Activated naive CD4-positive, alpha-beta T cell treated with anti-CD3 and anti-CD28 coated beads, Interleukin-2, amount 50 U/mL, for 16 hours (primary cell): ENCODE results near the gene PRDM11.
"Not testable (repeated sequence)": the region's sequence is repeated elsewhere in the genome, so short reads cannot be mapped to it uniquely, and the experiment has no call there.

Experiments used
- DNase-seq: peaks from one replicate; pipeline ENCODE4 v3.0.0-alpha.2; 2020

Gene PRDM11

DNA sequence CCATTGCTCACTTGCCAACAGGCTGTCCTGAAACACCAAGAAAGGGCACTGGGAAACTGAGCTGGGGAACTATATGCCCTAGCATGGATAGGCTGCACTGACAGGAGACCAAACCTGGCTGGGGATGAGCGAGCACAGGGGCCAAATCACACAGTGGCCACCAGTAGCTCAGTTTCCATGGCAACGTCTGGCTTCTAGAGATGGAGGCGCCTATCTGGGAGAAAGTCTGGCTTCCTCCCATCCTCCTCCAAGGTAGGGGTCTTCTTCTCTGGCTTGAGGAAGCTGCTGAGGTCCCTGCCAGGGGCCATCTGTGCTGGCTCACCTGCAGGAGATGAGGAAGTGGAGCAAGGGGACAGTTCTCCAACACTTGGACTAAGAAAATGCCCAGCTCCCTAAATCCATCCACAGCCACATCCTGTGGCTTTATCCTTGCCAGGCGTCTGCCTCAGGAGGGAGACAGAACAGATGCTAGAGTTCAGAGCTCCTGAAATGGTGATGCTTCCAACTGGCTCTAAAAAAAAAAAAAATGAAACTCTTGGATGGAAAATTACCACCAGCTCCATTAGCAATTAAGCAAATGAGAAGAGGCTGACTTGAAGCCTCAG lies 91.4 kb downstream of the PRDM11 start:
- no peak for DNase-seq

DNA sequence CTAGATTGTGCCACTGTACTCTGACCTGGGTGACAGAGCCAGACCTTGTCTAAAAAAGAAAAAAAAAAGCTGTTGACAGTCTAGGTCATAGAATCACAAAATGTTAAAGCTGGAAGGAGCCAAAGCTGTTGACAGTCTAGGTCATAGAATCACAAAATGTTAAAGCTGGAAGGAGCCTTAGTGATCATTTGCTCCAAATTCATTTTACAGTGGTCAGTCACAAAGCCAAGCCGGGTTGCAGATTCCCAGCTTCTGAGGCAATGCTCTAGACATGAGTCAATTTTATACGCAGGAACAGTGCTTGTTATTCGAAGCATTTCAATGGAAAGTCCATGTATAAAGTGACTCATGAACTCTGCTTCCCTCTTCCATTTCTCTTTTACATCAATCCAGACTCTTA lies 92.3 kb downstream of the PRDM11 start:
- DNase-seq = no peak

DNA sequence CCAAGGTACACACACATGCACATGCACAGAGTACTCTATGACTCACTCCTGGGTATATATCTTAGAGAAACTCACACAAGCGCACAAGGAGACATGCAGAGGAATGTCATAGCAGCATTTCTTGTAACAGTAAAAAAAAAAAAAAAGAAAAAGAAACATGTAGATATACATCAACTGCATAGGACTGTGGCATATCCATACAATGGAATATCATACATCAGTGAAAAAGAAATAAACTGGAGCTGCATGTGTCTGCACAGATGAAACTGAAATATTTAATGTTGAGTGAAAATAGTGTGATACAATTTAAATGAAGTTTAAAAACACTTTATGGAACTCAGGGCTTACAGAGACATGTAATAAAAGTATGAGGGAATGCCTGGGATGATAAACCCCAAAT lies 93.3 kb downstream of the PRDM11 start:
- no peak for DNase-seq

DNA sequence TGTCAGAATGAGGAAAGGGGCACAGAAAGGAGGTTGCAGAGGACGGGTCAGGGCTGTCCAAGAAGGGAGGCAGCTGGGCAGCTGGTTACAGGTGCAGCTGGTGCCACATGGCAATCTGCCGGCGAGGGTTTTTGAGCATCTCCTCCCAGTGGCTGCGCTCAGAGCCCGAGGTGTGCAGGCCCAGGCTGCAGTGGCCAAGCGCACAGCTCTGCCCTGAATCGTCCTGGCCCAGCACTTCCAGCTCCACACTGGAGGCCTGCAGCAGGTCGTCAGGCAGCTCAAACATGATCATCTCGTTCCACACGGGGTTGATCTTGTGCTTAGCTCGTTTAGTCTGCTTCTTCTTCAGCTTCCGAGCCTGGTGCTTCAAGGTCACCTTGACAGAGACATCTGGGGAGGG lies 97.5 kb downstream of the PRDM11 start:
- no peak for DNase-seq

DNA sequence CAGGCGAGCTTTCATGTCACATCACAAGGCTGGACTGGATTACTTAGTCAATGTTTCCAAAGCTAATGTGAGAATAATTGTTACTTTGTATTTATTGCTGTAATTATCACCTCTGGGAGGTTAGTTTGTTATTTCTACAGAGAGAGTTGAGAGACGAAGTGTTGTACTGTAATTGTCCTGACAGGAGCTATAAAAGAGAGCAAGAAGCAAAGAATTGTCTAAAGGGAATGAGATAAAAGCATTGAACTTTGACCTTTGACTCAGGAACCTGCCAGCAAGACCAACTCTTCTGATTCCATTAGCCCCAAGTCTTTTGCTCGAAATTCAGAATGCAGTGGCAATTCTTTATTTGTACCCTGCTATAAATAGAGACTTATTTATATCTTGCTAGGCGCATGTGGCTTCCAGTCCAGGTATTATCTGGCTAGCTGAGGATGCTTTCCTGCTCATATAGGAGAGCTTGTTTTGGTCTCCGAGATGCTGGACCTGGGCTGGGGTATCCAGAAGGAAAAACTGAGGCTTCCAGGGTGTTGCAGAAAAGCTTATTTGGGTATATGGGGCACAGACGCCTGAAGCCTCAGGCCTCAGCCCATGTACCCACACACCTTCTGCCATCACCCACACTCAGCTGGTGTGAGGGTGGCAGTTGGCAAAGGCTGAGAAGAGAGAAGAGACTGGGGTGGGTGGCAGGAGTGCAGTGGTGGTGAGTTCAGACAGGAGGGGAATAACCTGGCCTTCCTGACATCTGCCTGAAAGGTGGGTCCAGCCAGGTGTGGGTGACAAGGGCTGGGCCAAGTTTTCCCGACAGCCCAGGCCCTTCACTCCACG lies 99.0 kb downstream of the PRDM11 start:
- DNase-seq = no peak

DNA sequence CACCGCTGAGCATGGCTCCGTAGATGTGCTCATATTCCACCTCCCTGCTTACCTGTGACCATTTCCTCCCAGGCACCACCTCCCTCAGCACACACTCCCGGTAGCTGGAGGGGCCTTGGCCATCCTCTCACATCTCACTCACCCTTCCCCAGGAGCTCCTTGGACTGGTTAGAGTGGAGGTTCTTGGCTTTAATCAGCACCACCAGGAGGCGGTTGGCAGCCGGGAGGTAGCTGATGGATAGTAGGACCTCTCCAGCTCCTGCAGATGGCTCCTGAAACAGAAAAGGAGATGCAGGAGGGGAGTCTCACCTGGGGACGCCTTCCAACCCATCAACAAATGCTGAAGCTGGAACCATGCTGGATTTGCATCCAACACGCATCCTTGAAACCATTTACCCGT lies 99.8 kb downstream of the PRDM11 start:
- no peak for DNase-seq

DNA sequence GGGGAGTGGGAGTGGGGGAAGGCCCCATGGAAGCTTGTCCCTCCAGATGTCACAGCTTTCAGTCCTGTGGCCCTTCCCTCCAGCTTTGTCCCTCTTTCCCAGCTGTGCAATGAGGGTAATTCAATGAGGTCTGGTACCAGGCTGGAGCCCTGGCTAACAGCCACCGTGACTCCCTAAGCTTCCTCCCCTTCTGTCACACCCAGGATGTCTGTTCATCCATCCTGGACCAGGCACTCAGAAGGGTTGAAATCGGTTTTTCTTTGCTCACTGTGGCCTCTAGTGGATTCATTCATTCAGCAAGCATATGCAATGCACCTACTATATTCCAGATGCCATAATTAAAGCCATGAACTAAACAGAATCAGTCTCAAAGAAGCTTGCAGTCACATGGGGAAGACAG lies 101.0 kb downstream of the PRDM11 start:
- DNase-seq = no peak

DNA sequence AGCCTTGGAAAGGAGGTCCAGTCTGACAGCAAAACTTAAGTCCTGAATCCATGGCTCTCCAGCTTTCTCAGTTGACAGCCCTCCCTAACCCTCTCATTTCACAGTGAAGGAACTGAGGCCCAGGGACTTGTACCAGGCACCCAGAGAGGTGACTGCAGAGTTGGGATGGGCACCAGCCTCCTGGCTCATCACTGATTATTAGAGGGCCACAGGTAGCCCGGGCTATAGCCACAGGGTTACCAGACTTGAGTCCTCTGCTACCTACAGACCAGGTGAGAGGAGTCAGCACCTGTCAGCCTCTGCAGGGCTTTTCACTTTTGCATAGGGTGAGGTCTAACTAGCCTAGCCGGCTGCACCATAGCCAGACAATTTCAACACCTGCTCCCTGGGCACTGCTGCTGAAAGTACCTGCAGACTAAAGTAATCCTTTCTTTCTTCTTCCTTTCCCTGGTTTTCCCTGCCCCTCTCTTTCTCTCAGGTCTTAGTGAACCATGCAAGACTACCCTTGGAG lies 102.1 kb downstream of the PRDM11 start:
- no peak for DNase-seq

DNA sequence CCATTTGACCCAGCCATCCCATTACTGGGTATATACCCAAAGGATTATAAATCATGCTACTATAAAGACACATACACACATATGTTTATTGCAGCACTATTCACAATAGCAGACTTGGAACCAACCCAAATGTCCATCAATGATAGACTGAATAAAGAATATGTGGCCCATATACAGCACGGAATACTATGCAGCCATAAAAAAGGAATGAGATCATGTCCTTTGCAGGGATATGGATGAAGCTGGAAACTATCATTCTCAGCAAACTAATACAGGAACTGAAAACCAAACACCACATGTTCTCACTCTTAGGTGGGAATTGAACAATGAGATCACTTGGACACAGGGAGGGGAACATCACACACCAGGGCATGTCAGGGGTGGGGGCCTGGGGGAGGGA lies 102.9 kb downstream of the PRDM11 start:
- DNase-seq = not testable (repeated sequence)

DNA sequence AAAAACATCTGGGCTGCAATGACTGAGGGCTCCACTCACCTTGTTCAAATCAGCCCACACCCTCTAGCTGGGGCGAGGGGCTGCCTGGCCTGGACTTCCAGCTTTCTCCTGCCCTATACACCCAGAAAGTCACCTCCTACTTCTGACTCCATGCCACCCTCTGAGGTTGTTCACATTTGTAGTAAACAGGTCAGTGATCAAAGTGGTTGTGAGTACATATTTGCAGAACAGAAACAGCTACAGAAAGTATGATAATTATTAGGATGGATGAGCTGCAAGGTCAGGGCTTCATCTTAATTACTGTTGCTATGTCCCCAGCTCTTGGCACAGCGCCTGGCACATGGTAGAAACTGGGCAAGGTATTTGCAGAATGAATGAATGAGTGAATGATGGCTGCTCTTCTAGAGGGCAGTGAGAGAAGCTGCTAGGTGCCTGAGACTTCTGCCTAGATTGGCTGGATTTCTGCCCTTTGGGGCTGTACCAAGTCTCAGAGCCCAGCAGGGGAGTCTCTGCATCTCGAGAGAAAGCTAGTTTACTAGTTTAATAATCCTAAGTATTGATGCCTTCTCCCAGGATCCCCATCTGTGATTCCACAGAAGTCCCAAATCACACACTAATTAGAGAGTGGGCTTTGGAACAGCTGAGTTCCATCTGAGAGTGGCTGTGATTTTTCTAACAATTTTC lies 103.7 kb downstream of the PRDM11 start:
- DNase-seq = no peak

DNA sequence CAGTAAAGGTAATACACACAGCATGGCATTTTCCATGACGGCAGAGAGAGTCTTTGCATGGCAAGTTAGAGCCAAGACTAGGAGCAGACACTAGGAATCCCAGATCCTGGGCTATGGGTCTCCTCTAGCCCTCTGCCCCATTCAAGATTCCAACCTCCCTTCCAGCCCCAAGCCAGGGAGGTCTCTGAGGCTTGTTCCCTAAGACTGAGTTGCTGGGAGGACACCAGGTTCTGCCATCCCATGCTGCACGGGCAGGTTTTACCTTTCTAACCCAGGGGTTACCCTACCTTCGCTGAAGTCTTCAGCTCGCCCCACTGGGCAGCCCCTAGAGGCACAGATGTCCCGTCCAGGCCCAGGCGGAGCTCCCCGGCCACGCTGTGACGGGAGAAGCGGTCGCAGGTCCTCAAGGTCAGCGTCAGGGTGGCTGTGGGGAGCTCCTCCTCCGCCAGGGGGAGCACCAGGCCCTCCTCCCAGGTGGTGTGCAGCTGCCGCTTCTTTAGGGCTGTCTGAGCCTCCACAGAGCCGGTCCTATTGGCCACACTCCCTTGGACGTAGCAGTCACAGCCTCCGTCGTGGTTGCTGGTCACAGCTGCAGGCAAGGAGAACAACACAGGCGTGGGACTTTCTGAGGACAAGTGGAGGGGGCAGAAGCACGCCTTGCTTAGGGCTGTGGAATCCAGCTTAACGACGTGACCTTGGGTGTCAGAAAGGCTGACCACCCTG lies 105.9 kb downstream of the PRDM11 start:
- no peak for DNase-seq

DNA sequence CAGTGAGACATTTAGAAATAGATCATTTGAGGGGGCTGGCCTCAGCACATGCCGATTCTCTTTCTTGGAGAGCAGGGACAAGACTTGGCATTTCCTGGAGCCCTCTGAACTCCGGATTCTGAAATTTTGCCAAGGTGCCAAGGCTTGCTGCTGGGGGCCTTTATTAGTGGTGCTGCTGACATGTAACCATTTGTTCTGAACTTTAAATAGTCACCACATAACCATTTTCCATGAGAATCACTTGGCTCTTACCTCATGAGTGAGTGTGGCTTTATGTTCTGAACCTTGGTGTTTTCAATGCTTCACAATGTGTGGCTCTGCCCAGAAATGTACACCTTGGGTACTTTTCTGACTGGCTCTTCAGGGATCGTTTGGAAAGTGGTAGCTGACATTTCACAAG lies 106.4 kb downstream of the PRDM11 start:
- DNase-seq = no peak

DNA sequence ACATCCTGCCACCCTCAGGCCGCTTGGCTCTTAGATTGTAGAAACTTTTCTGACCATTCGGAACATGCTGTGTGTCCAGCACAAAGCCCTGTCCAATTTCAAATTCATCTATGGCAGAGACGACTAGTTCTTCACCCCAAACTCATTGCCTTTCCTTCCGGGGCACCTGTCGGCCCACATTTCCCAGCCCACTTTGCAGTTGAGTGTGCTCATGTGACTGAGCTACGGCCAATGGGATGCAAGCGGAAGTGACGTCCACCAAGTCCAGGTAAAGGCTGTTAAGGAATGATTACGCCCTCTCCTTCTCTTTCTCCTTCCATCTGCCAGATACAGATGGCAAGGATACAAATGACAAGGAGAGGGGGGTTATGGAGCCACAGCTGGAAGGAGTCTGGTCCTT lies 107.2 kb downstream of the PRDM11 start:
- no peak for DNase-seq

DNA sequence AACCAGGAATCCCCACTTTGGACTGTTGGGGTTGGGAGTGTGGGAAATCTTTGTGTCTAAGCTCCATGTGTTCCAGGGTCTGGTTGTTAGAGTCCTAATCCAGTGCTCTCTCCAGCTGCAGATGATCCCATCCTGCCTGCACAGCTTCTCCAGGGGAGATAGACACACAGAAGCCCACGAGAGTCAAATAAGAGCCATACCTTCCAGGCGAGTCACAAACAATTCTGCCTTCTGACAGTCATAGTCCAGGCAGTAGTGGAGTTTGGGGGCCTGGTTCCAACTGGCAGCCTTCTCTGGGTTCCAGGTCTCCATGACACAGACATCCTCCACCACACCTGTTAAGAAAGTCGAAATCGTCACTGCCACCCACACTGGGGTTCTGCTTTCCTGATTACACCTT lies 107.6 kb downstream of the PRDM11 start:
- no peak for DNase-seq

DNA sequence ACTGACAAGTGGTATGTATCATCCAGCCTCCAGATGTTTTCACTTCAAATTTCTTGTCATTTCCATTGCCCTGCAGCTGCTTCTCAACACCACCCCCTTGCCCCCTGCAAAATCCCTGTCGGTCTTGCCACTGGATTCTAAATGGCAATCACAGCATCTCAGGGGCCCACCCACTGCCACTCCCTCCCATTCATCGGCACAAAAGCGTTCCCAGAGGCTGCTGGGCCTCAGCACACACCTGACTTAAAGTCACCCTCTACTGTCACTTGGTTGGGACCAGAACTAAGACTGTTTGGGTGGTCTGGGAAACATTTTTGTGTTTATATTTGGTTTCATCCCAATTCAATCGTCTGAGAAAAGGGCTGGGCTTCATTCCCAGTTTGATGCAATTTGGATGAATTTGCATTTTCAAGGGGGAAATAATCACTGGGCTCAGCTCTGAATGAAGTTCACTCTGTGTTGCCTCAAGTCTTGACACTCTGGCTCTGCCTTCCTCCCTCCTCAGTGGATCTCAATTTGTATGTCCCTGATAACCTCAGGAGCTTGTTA lies 112.6 kb downstream of the PRDM11 start:
- no peak for DNase-seq

DNA sequence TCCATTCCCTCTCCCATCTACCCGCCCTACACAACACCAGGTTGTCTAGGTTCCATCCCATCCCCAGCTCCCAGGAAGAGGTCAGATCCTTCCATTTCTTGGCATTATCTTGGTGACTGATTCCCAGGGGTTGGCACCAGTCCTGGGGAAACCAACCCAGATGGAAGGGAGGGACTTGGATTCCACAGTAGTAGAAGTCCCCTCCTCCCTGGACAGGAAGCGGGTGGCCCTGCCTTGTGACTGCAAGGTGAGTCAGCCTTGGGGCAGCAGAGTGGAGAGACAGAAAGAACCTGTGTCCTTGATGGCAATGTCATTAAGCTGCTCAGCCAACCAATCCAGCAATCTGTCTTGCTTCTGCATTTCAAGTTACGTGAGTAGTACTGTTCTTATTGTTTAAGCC lies 113.2 kb downstream of the PRDM11 start:
- DNase-seq = no peak

DNA sequence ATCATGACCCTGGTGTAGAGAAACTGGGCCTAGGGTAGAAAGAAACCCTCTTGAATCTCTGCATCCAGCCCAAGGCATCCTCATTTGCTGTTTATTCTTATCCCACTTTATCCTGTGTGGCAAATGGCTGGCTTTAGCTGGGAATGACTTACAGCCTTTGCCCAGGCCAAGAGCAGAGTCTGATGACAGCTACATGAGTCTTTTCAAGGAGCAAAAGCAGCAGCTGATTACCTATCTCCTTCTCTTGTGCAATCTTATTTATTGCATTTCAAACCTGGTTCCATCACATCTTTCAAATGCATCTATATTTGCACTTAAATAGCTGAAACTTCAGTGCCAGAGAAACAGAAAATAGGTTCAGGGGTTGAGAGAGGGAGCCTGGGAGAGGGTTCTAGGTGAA lies 113.6 kb downstream of the PRDM11 start:
- no peak for DNase-seq

DNA sequence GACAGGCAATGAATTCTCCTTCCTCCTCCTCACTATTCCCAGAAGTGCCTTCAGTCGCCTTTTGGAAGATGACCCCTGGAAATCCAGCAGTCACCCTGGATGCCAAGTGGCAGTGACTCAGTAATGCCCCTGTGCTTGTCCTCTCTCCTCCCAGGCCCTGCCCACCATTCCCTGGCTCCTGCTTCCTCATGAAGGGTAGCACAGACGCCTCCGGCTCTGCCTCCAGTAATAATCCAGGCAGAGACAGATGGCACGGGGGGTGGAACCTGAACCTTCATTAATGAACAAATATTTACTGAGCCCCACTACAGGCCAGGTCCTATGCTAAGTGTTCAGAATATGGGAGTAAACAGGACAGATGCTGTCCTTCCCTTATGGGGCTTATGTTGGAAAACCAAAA lies 116.5 kb downstream of the PRDM11 start:
- DNase-seq = no peak

DNA sequence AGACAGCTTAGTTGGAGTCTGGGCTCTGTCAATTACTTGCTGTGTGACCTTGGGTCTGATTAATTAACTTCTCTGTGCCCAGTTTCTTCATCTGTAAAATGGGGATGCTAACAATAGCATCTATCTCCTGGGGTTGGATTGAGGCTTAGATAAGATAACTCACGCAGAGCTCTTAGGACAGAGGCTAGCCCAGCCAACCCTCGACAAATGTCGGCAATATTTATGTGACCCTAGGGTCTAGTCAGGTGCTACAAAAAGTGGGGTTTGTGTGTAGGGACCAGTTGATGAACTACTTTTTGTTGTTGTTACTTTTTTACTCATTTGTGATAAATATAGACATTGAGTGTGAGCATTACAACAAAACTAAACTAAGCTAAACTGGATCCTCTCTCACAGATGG lies 117.3 kb downstream of the PRDM11 start:
- DNase-seq = no peak

DNA sequence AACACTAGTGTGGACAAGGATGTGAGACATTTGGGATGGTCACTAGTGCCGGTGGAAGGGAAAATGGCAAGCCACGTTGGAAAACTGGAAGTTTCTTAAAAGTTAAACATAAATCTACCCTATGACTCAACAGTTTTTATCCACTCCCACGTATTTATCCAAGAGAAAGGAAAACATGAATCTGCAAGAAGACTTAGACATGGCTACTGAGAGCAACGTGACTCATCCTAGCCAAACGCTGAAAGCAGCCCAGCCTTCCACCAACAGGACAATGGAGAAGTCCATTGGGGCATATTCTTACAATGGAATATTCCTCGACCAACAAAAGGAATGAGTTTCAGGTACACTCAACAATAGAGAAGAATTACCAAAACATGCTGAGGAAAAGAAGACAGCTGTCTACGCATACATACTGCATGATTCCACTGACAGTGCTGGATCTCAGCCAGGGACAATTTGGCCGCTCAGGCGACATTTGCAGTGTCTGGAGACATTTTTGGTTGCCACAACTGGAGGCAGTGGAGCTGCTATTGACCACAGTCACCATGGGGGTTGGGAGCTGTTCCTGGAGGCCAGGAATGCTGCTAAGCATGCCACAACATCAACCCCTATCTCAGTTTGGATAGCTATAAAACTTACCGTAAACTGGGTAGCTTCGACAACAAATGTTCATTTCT lies 118.5 kb downstream of the PRDM11 start:
- DNase-seq = no peak

DNA sequence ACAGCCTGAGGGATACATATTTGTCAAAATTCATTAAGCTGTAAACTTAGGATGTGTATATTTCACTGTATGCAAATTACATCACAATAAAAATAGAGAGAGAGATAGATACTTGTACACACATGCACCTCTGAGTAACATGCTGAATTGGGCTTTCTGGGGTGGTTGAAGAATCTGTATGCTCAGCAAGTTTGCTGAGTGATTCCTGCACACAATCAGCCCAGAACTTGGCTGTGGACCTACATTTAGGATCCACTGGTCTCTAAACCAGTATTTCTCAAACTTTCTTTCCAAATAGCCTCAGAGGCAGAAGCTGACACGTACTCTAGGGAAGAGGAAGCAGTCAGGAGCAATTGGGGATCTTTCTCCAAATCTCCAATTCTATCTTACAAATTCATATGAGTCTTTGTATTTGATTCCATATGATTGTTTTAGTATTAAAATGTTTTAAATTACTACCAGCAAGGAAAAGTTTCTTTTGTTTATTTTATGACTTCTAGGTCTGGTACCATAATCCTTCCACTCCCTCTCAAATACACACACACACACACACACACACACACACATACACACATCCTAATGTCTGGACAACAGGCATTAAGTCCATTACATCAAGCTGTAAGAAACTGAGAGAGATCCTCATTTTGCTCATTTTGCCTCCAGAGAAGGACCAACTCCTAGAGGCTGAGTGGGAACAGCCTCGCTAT lies 119.7 kb downstream of the PRDM11 start:
- no peak for DNase-seq

DNA sequence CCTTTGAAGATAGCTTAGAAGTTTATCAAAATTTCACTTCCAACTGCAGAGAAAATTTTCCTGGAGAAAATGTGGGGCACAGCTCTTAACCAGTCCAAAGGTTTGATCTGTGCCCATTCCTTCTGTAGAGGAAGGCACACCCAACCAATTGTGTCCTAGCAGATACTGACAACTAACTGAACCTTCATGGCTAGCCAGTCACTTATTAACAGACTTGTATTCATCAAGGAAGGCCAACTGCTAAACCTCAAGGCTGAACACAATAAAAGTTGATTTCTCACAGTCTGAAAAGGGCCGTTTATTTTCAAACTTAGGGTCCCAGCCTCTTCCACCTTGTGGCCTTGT lies 120.2 kb downstream of the PRDM11 start:
- no peak for DNase-seq
